Lung (tissue), 12 donors: Measurements from ENCODE around the gene CCT6A. TPM values are rescaled to one million over a fixed set of nuclear protein-coding genes. Genes with fewer than 3 reads are reported as not detected.
"Not testable (repeated sequence)": the region's sequence is repeated elsewhere in the genome, so short reads cannot be mapped to it uniquely, and the experiment has no call there.

Experiments
- ATAC-seq: fragments of 200-7000 bp; cut with Tn5 transposase; one replicate; pipeline ENCODE4 v1.9.1; 2020; ENCODE audit warnings: moderate number of reproducible peaks; ENCODE audit not compliant: insufficient read depth, low FRiP score
- DNase-seq, 3 donors: peaks; one replicate each; pipeline ENCODE4 v3.0.0-alpha.2; 2013 to 2017
- H3K27ac ChIP-seq, 2 donors: one replicate each; pipeline ENCODE4 v1.5.1; 2013; ENCODE audit warnings: mild to moderate bottlenecking in 2 of 2, moderate library complexity in 2 of 2, control low read depth in 1 of 2, inconsistent platforms in 1 of 2, low read depth in 1 of 2, low read length in 1 of 2
- H3K27me3 ChIP-seq, 3 donors: one replicate each; pipeline ENCODE4 v1.5.1; 2013; ENCODE audit warnings: low read length in 2 of 3; ENCODE audit not compliant: control insufficient read depth in 3 of 3, insufficient read depth in 3 of 3
- H3K36me3 ChIP-seq, 4 donors: one replicate each; pipeline ENCODE4 v1.5.1; 2013; ENCODE audit warnings: low read length in 4 of 4, mild to moderate bottlenecking in 1 of 4, moderate library complexity in 1 of 4; ENCODE audit not compliant: control insufficient read depth in 4 of 4, insufficient read depth in 4 of 4
- H3K4me1 ChIP-seq, 5 donors: one replicate each; pipeline ENCODE4 v1.5.1; 2013; ENCODE audit warnings: low read length in 5 of 5, mild to moderate bottlenecking in 2 of 5, moderate library complexity in 1 of 5; ENCODE audit not compliant: control insufficient read depth in 5 of 5, insufficient read depth in 5 of 5
- H3K4me3 ChIP-seq: one replicate; pipeline ENCODE4 v1.5.1; 2013; ENCODE audit warnings: mild to moderate bottlenecking, control low read depth, moderate library complexity
- H3K9ac ChIP-seq, 2 donors: one replicate each; pipeline ENCODE4 v1.5.1; 2013; ENCODE audit warnings: low read length in 2 of 2, control low read depth in 1 of 2; ENCODE audit not compliant: insufficient read depth in 1 of 2
- H3K9me3 ChIP-seq, 4 donors: one replicate each; pipeline ENCODE4 v1.5.1; 2013; ENCODE audit warnings: low read length in 3 of 4, mild to moderate bottlenecking in 1 of 4, moderate library complexity in 1 of 4; ENCODE audit not compliant: control insufficient read depth in 4 of 4, insufficient read depth in 3 of 4
- WGBS, 2 donors: extraction: QIAGEN DNeasy Blood & Tissue Kit; methylation state at CpG; one replicate each; pipeline ENCODE4 v1.1.7; 2013; 5-methylcytosine and 5-hydroxymethylcytosine counted together
- polyA plus RNA-seq, 2 donors: library from polyadenylated mRNA; stranded (reverse); fragments of 200-250 nt; gene quantifications; one replicate each; pipeline ENCODE4 v1.2.1, GENCODE V29; 2013
- total RNA-seq, 2 donors: library from RNA; depleted of rRNA in 1 of 2; stranded (reverse); fragments of >200 nt in 1 of 2; gene quantifications; one replicate each; pipeline ENCODE4 v1.2.1, GENCODE V29; 2014 to 2021
- TF ChIP-seq, protein P1 (sequence below): IDR thresholded peaks from 2 replicates; pipeline ENCODE4 v1.5.1; 2012; ENCODE audit warnings: mild to moderate bottlenecking; ENCODE audit errors: control extremely low read depth, extremely low read depth
- donor health status: control.
- donor health status: control.
- donor health status: Bipolar disorder and iron deficiency.
- donor health status: healthy.
- donor health status: DM: yes; HTN: yes; CAD: no.

Gene CCT6A
- total and polyA plus RNA-seq, 4 donors, result 88.1 to 196 (median 104) TPM

DNA sequence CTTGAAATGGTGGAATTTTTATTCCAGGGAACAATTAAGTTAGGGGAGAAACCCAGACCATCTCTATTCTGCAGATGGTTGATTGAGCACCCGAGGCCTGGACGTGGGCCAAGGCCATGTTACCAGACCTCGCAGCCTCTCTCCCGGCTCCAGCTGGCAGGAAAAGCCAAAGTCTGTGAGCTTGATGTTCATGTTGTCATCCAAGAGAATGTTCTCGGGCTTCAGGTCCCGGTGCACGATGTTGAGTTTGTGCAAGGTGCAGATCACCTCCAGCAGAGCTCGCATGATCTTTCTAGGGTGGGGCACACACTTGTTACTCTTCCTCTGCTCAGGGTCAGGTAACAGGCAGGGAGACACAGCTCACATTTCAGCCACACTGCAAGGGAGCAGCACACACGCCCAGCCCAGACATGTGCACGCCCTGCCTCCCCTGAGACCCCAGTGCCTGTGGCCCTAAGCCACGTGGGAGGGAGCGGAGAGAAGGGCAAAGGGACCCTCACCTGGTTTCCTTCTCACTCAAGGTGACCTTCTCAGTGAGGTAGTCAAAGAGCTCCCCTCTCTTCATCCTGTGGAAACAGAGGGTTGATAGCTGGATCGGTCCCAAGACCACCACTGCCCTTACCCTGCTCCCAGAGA lies 31.7 kb downstream of the CCT6A start:
- Histone ChIP-seq H3K36me3 (peaks cover 0 to 32% (median 4%) of the 10 kb centered on the region in 4 donors), H3K27me3 (no peaks in the 10 kb centered on the region), H3K9ac (no peak overlapping the region), H3K27ac (no peak overlapping the region), H3K9me3 (no peaks in the 10 kb centered on the region), H3K4me3 (no peak overlapping the region), H3K4me1 (peaks cover 0 to 23% (median 7%) of the 10 kb centered on the region in 5 donors)
- ATAC-seq, result no peak
- DNase-seq, result peak; percentile 66 to 72 (median 67)
- 74 to 87% methylated on average over 13 of the region's 13 CpGs for WGBS, 2 donors
- TF ChIP-seq, protein P1, sequence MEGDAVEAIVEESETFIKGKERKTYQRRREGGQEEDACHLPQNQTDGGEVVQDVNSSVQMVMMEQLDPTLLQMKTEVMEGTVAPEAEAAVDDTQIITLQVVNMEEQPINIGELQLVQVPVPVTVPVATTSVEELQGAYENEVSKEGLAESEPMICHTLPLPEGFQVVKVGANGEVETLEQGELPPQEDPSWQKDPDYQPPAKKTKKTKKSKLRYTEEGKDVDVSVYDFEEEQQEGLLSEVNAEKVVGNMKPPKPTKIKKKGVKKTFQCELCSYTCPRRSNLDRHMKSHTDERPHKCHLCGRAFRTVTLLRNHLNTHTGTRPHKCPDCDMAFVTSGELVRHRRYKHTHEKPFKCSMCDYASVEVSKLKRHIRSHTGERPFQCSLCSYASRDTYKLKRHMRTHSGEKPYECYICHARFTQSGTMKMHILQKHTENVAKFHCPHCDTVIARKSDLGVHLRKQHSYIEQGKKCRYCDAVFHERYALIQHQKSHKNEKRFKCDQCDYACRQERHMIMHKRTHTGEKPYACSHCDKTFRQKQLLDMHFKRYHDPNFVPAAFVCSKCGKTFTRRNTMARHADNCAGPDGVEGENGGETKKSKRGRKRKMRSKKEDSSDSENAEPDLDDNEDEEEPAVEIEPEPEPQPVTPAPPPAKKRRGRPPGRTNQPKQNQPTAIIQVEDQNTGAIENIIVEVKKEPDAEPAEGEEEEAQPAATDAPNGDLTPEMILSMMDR, result no peak

- TF ChIP-seq, protein P1, result no peak
- H3K9ac ChIP-seq, result no peak overlapping the region
- DNase-seq (no peak), ATAC-seq (no peak)
- H3K4me3 ChIP-seq, result no peak overlapping the region
- H3K27me3 ChIP-seq, result no peaks in the 10 kb centered on the region
- H3K27ac ChIP-seq, result no peak overlapping the region
- H3K9me3 ChIP-seq, result no peaks in the 10 kb centered on the region
- H3K4me1 ChIP-seq, result peaks cover 0 to 12% (median 6%) of the 10 kb centered on the region in 5 donors
- H3K36me3 ChIP-seq, result peaks cover 4 to 14% (median 4%) of the 10 kb centered on the region in 4 donors
- WGBS, 2 donors, result 93 to 97% methylated on average over 7 of the region's 7 CpGs
These were observed 35.2 kb downstream of the CCT6A start for GRCh38 chr7:56086761-56087160.

- Histone ChIP-seq H3K36me3 (peaks cover 4 to 10% (median 4%) of the 10 kb centered on the region in 4 donors), H3K27ac (no peak overlapping the region), H3K9me3 (no peaks in the 10 kb centered on the region), H3K9ac (no peak overlapping the region), H3K4me3 (no peak overlapping the region), H3K4me1 (peaks cover 2 to 18% (median 8%) of the 10 kb centered on the region in 5 donors), H3K27me3 (no peaks in the 10 kb centered on the region)
- ATAC-seq, result no peak
- DNase-seq, result no peak
- TF ChIP-seq, protein P1, result no peak
- WGBS, 2 donors, result 93 to 96% methylated on average over 16 of the region's 16 CpGs
These were observed 35.9 kb downstream of the CCT6A start for GRCh38 chr7:56087445-56087844.

DNA sequence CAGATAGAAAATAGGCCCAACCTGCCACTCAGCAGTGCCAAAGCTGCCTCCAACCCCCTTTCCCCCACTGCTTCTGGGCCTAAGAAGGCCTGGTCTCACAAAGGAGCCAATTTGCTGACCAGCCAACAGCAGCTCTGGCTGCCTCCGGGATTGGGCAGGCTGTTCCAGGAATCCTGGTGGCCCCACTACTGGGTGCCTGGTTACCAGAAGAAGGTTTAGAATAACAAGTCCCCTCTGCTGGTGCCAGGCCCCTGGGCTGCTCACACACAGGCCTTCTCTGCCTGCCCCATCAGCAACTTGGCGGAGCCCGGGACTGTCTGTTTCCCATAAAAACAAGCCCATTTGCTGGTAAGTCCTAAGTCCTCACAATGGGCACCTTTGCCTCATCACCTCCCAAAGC lies 40.0 kb downstream of the CCT6A start:
- Histone ChIP-seq H3K4me3 (no peak overlapping the region), H3K27me3 (no peaks in the 10 kb centered on the region), H3K9ac (no peak overlapping the region), H3K9me3 (no peaks in the 10 kb centered on the region), H3K27ac (peak overlapping the region in 1 of 2 donors; percentile 37), H3K4me1 (peaks cover 5 to 18% (median 8%) of the 10 kb centered on the region in 5 donors), H3K36me3 (peaks cover 3 to 7% (median 4%) of the 10 kb centered on the region in 4 donors)
- TF ChIP-seq, protein P1, result no peak
- whole genome bisulfite sequencing, 2 donors, result 84 to 95% methylated on average over 3 of the region's 3 CpGs
- DNase-seq (peak in 1 of 3 donors; percentile 15), ATAC-seq (no peak)

- not testable (repeated sequence) for H3K4me3 ChIP-seq, DNase-seq
- peak overlapping the region in 1 of 2 donors; percentile 45 for H3K27ac ChIP-seq
These were observed 40.8 kb downstream of the CCT6A start for GRCh38 chr7:56092388-56092787.

More at GRCh38 chr7:56092388-56092787, 40.8 kb downstream of the CCT6A start:
- H3K4me1 ChIP-seq, result peaks cover 5 to 18% (median 8%) of the 10 kb centered on the region in 5 donors
- not testable (repeated sequence) for H3K9ac ChIP-seq, H3K27me3 ChIP-seq, H3K36me3 ChIP-seq, H3K9me3 ChIP-seq, ATAC-seq
- WGBS, 2 donors, result 57 to 75% methylated on average over 6 of the region's 6 CpGs
